K562 (cell line): ENCODE results near the gene GFAP. TPM values are rescaled to one million over a fixed set of nuclear protein-coding genes. Genes with fewer than 3 reads are reported as not detected.

Experiments used
- ATF2 ChIP-seq: sonication (generic); formaldehyde crosslinking; IDR thresholded peaks from 2 replicates; pipeline ENCODE4 v1.8.1; 2022; ENCODE audit warnings: missing genetic modification reagents
- BRF2 ChIP-seq: IDR thresholded peaks from 3 replicates; pipeline ENCODE4 v1.6.1; 2011; ENCODE audit warnings: borderline replicate concordance, mild to moderate bottlenecking; ENCODE audit not compliant: insufficient read length, insufficient read depth
- CBX5 ChIP-seq: IDR thresholded peaks from 2 replicates; pipeline ENCODE4 v1.6.1; 2014; ENCODE audit warnings: low read depth, borderline replicate concordance
- CREBBP ChIP-seq: IDR thresholded peaks from one replicate; pipeline ENCODE4 v1.6.1; 2012; ENCODE audit warnings: low read depth, mild to moderate bottlenecking, control low read depth, inconsistent platforms, low read length
- FOXM1 ChIP-seq, 2 experiments: fragments of 450-650 bp in 1 of 2; sonication (generic) in 1 of 2; formaldehyde crosslinking in 1 of 2; IDR thresholded peaks; 2 replicates each; pipeline versions ENCODE4 v1.6.1 to v1.9.0; 2017 to 2022; ENCODE audit warnings: low read depth in 2 of 2, mild to moderate bottlenecking in 2 of 2, missing genetic modification reagents in 1 of 2, moderate library complexity in 1 of 2
- MAZ ChIP-seq, 2 experiments: fragments of 450-650 bp in 1 of 2; sonication (generic) in 1 of 2; formaldehyde crosslinking; IDR thresholded peaks in 1 of 2; conservative IDR thresholded peaks in 1 of 2; 2 replicates each; pipeline versions ENCODE4 v1.4.0 to v1.5.0; 2020; ENCODE audit warnings: mild to moderate bottlenecking in 1 of 2, missing genetic modification reagents in 1 of 2
- MCM5 ChIP-seq: fragments of 450-650 bp; IDR thresholded peaks from 2 replicates; pipeline ENCODE4 v1.6.1; 2016; ENCODE audit warnings: low read depth
- MIER1 ChIP-seq: fragments of 450-650 bp; IDR thresholded peaks from 2 replicates; pipeline ENCODE4 v1.6.1; 2016; ENCODE audit warnings: antibody characterized with exemption, mild to moderate bottlenecking, low read depth
- NKRF ChIP-seq: fragments of 450-650 bp; IDR thresholded peaks from 2 replicates; pipeline ENCODE4 v1.6.1; 2016; ENCODE audit warnings: borderline replicate concordance
- RFX5 ChIP-seq: IDR thresholded peaks from 2 replicates; pipeline ENCODE4 v1.6.1; 2011; ENCODE audit warnings: low read depth, mild to moderate bottlenecking, improper control_type of control experiment, low read length
- RUNX1 ChIP-seq: sonication (generic); IDR thresholded peaks from 2 replicates; pipeline ENCODE4 v1.6.1; 2016; ENCODE audit warnings: antibody characterized with exemption, low read depth
- SPI1 ChIP-seq: IDR thresholded peaks from 2 replicates; pipeline ENCODE4 v1.6.1; 2011; ENCODE audit warnings: low read depth, low read length, control low read depth, borderline replicate concordance
- STAT5A ChIP-seq: IDR thresholded peaks from 2 replicates; pipeline ENCODE4 v1.6.1; 2012; ENCODE audit warnings: low read length, inconsistent platforms, borderline replicate concordance
- TCF15 ChIP-seq: fragments of 250-450 bp; sonication (Bioruptor Pico); IDR thresholded peaks from 2 replicates; pipeline ENCODE4 v1.8.0; 2022; ENCODE audit warnings: moderate library complexity, mild to moderate bottlenecking, inconsistent platforms
- VEZF1 ChIP-seq: fragments of 200-800 bp; sonication (Bioruptor generic); IDR thresholded peaks from 2 replicates; pipeline ENCODE4 v1.6.1; 2017; ENCODE audit warnings: missing genetic modification characterization, missing compliant biosample characterization
- XRCC5 ChIP-seq: fragments of 200-400 bp; formaldehyde crosslinking; IDR thresholded peaks from 2 replicates; pipeline ENCODE4 v1.6.1; 2017; ENCODE audit warnings: low read depth, mild to moderate bottlenecking, low read length
- ZBTB17 ChIP-seq: fragments of 450-650 bp; formaldehyde crosslinking; IDR thresholded peaks from 2 replicates; pipeline ENCODE4 v1.4.0; 2020; ENCODE audit warnings: mild to moderate bottlenecking
- ZC3H4 ChIP-seq: sonication (generic); formaldehyde crosslinking; IDR thresholded peaks from 2 replicates; pipeline ENCODE4 v1.9.0; 2021; ENCODE audit warnings: missing genetic modification reagents, borderline replicate concordance
- ZKSCAN8 ChIP-seq: fragments of 200-800 bp; sonication (Bioruptor generic); IDR thresholded peaks from 2 replicates; pipeline ENCODE4 v1.6.1; 2016; ENCODE audit warnings: missing genetic modification characterization, missing compliant biosample characterization
- ZNF212 ChIP-seq: fragments of 450-650 bp; formaldehyde crosslinking; IDR thresholded peaks from 2 replicates; pipeline ENCODE4 v1.4.0; 2020; ENCODE audit warnings: mild to moderate bottlenecking
- ZNF282 ChIP-seq: sonication (generic); formaldehyde crosslinking; IDR thresholded peaks from 2 replicates; pipeline ENCODE4 v1.8.1; 2023; ENCODE audit warnings: missing genetic modification reagents
- ZNF445 ChIP-seq: fragments of 250-450 bp; sonication (Bioruptor Pico); IDR thresholded peaks from 2 replicates; pipeline ENCODE4 v1.4.0; 2020; ENCODE audit warnings: low read depth, mild to moderate bottlenecking, moderate library complexity
- ZNF57 ChIP-seq: fragments of 450-650 bp; formaldehyde crosslinking; IDR thresholded peaks from 2 replicates; pipeline ENCODE4 v1.4.0; 2020; ENCODE audit warnings: mild to moderate bottlenecking, moderate library complexity
- ZNF766 ChIP-seq: fragments of 200-800 bp; sonication (Bioruptor generic); conservative IDR thresholded peaks from 2 replicates; pipeline ENCODE4 v1.6.1; 2016; ENCODE audit warnings: missing genetic modification characterization, missing compliant biosample characterization
- polyA plus RNA-seq, 8 experiments: library from polyadenylated mRNA; depleted of rRNA in 4 of 8; stranded (reverse) in 5 of 8; unstranded in 3 of 8; fragments of >200 nt; fragmentation: Nextera tagmentation in 2 of 8; fragmentation: Illumina TruSeq in 1 of 8; extraction: Ambion mirVana in 2 of 8; extraction: Trizol in 1 of 8; gene quantifications; 2 replicates each; pipeline versions ENCODE4 v1.2.1 to v1.2.3, GENCODE V29; 2011 to 2014; ENCODE audit warnings: inconsistent platforms in 1 of 8, missing spikeins in 1 of 8
- total RNA-seq, 7 experiments: library from RNA; depleted of rRNA in 6 of 7; stranded (reverse); fragments of >200 nt in 6 of 7; fragmentation: Illumina TruSeq in 2 of 7; extraction: Trizol in 2 of 7; gene quantifications; 2 replicates each; pipeline versions ENCODE4 v1.2.1 to v1.2.3, GENCODE V29; 2011 to 2021; ENCODE audit warnings: low replicate concordance in 1 of 7

The GFAP gene
- total and polyA plus RNA-seq, 9 of the 15 experiments (the other 6 are each of a cell fraction or from before 2014, with no cell fraction given): 0.07 to 1.4 (median 0.60) TPM; not detected in 1

- TF ChIP-seq STAT5A: peak; percentile 11; the same call in 1 of the 2 replicates
- TF ChIP-seq ZNF445: no peak
- TF ChIP-seq MIER1: no peak
- TF ChIP-seq XRCC5: no peak
- no peak for TF ChIP-seq NKRF
- TF ChIP-seq MAZ (CRISPR knock-in tag; conservative IDR thresholded peaks at IDR 0.05 in 1 of 2, IDR thresholded peaks at IDR 0.05 in 1 of 2): no peak; a peak in 1 of 4 replicates
- TF ChIP-seq ZKSCAN8: no peak
- TF ChIP-seq BRF2: no peak
- 0 out of 2 replicates have a peak, but pooled peaks have one; percentile 38 for TF ChIP-seq ZNF766 (CRISPR knock-in tag)
- no peak for TF ChIP-seq CREBBP
- TF ChIP-seq SPI1: peak; percentile 95
- TF ChIP-seq CBX5: no peak
- no peak for TF ChIP-seq RFX5
- no peak for TF ChIP-seq ZNF212 (CRISPR knock-in tag)
- no peak for TF ChIP-seq TCF15
- TF ChIP-seq ATF2 (CRISPR knock-in tag): no peak
- TF ChIP-seq ZNF282: no peak
- no peak for TF ChIP-seq FOXM1 (IDR thresholded peaks at IDR 0.05; ENCODE audit: low read depth)
- no peak for TF ChIP-seq FOXM1 (CRISPR knock-in tag; IDR thresholded peaks at IDR 0.05; ENCODE audit: low read depth)
- no peak for TF ChIP-seq ZC3H4
- TF ChIP-seq ZBTB17 (CRISPR knock-in tag): no peak
- no peak for TF ChIP-seq ZNF57 (CRISPR knock-in tag)
- TF ChIP-seq VEZF1 (CRISPR knock-in tag): no peak
- TF ChIP-seq RUNX1: no peak
- no peak for TF ChIP-seq MCM5
Measured at GRCh38 chr17:44898768-44899073, 16.6 kb downstream of the GFAP start (continued).
